SK-MEL-5 (cell line): Measurements from ENCODE around the gene WDR18. TPM values are rescaled to one million over a fixed set of nuclear protein-coding genes. Genes with fewer than 3 reads are reported as not detected.

Experiments used
- DNase-seq: peaks from one replicate; pipeline ENCODE4 v3.0.0-alpha.2; 2016; ENCODE audit warnings: low read depth, low spot score
- in situ Hi-C: cut with HindIII; loops from 2 replicates; pipeline ENCODE4 v1.10.0; 2016; ENCODE audit warnings: low sequenced_read_pairs, high pct_unique_total_duplicates, low pct_unique_long_range_greater_than_20kb
- total RNA-seq: library from RNA; depleted of rRNA; stranded (reverse); fragments of >200 nt; shearing (Covaris generic); gene quantifications from 2 replicates; pipeline ENCODE4 v1.2.3, GENCODE V29; 2014

The WDR18 gene
- total RNA-seq, 1 experiment from 2014 or later = 24.4 TPM

GRCh38 chr19:982567-983170 is 1.5 kb upstream of the WDR18 start:
- in situ Hi-C loops = no loop called here

GRCh38 chr19:986083-986482 is 1.9 kb downstream of the WDR18 start:
- in situ Hi-C loops = no loop called here
- no peak for DNase-seq

More at GRCh38 chr19:982567-983170, 1.5 kb upstream of the WDR18 start:
- peak; percentile 59 for DNase-seq

GRCh38 chr19:988081-988480 is 3.9 kb downstream of the WDR18 start:
- no peak for DNase-seq

GRCh38 chr19:988510-988909 is 4.4 kb downstream of the WDR18 start:
- no peak for DNase-seq
- in situ Hi-C loops = no loop called here

More at GRCh38 chr19:988081-988480, 3.9 kb downstream of the WDR18 start:
- in situ Hi-C loops = no loop called here

GRCh38 chr19:989381-990081 is 5.4 kb downstream of the WDR18 start:
- in situ Hi-C loops = no loop called here
- no peak for DNase-seq

GRCh38 chr19:990119-990571 is 6.0 kb downstream of the WDR18 start:
- in situ Hi-C loops = no loop called here
- DNase-seq = no peak

- in situ Hi-C loops = no loop called here
- no peak for DNase-seq
Observed at GRCh38 chr19:990746-991145, 6.6 kb downstream of the WDR18 start.

GRCh38 chr19:991174-991931 is 7.2 kb downstream of the WDR18 start:
- peak; percentile 32 for DNase-seq
- in situ Hi-C loops = no loop called here

- in situ Hi-C loops = no loop called here
- no peak for DNase-seq
Observed at GRCh38 chr19:991932-992669, 8.0 kb downstream of the WDR18 start.

- in situ Hi-C loops = no loop called here
- no peak for DNase-seq
Observed at GRCh38 chr19:992670-993055, 8.5 kb downstream of the WDR18 start.

GRCh38 chr19:993361-993830 is 9.3 kb downstream of the WDR18 start:
- in situ Hi-C loops = no loop called here
- no peak for DNase-seq

GRCh38 chr19:993831-994393 is 9.8 kb downstream of the WDR18 start:
- no peak for DNase-seq
- in situ Hi-C loops = no loop called here

- in situ Hi-C loops = no loop called here
- no peak for DNase-seq
Observed at GRCh38 chr19:994516-994915, 10.4 kb downstream of the WDR18 start.

- in situ Hi-C loops = no loop called here
- no peak for DNase-seq
Observed at GRCh38 chr19:995051-995827, 11.1 kb downstream of the WDR18 start.

- in situ Hi-C loops = no loop called here
- DNase-seq = no peak
Observed at GRCh38 chr19:996051-996838, 12.1 kb downstream of the WDR18 start.

GRCh38 chr19:998064-998463 is 13.9 kb downstream of the WDR18 start:
- in situ Hi-C loops = no loop called here
- no peak for DNase-seq
